Cortex of kidney (tissue), 1 donor: ENCODE results near the gene MBTPS1.

Source experiments
- DNase-seq: peaks from one replicate; lab custom pipeline; 2025; lab: John Stamatoyannopoulos, UW

Gene MBTPS1

DNA sequence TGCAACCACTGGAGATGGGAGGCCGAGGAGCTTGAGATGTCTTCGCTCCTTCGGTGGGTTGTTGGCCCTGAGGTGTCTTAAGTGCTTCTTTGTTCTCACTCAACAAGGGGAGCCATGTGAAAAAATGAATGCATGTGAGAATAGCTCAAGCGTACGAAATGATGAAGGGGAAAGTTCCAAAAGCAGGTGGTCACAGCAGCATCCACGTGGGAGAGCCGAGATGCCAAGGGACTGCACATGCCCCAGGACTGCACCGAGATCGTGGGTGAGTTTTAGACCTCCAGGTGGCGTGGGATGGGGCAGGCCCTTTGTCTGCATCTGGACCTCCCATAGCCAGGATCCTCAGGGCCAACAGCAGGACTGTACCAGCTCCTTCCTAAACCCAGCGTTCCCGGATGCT lies 82.2 kb downstream of the MBTPS1 start:
- DNase-seq = no peak

DNA sequence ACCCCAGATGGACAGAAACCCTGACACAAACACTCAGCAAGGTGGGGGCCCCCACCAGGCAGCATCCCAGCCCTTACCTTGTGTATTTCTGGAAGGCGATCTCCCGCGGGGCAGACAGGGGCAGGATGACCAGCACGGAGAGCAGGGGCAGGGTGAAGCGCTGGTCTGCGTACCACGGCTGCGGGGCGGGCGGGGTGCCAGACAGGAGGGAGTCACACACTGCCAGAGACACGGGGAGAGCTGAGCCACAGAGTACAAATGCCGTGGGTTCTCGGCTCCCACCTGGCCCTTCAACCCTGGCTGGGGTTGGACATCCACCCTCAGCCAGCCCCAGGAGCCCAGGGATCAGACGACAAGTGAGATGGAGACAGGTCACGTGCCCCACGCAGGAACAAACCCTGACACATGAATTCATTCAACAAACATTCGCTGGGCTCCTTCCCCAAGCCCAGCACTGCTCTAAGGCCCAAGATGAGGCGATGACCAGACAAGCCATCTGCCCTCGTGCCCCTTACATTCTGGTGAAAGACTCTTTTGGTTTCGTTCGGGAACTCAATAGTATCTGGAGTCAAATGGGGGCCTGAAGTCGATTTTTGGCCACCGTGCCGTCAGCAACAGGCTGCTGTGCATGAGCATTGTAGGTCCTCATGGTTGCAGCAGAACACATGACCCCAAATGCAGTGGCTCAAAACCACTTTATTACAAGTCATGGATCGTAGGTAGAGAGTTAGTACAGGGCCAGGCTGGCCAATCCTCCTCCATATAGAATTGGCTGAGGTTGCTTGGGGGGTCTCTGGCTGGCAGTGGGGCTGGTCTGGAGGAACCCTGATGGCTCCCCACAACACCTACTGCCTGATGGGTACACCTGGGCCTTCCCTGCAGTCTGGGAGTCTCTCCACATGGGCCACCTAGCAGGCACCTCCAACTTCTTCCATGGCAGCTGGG lies 83.2 kb downstream of the MBTPS1 start:
- no peak for DNase-seq

DNA sequence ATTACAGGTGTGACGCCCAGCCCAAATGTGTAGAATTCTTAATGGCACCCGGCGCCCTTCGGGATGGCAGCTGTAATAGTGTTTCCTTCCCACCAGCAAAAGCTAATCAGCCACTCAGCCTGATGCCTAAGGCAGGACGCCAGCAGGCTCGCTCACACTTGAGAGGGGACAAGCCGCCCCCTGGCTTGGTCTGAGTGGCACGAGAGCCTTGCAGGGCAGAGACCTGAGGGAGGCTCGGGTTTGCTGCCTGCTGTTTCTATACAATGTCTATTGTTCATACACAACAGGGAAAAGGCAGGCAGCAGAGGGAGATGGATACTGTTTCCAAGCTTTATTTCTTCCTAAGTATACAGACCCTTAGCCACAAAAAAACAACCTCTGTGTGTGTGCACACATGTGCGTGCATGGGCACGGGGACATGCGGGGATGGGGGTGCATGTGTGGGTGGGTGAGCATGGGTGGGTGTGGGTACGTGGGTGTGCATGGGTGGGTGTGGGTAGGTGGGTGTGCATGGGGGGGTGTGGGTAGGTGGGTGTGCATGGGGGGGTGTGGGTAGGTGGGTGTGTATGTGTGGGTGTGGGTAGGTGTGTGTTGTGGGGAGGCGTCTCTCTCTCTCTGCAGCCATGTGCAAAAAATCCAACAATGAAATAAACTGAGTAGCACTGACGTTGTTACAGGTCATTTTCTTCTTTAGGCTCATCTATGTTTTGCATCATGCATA lies 84.1 kb downstream of the MBTPS1 start:
- DNase-seq = no peak

DNA sequence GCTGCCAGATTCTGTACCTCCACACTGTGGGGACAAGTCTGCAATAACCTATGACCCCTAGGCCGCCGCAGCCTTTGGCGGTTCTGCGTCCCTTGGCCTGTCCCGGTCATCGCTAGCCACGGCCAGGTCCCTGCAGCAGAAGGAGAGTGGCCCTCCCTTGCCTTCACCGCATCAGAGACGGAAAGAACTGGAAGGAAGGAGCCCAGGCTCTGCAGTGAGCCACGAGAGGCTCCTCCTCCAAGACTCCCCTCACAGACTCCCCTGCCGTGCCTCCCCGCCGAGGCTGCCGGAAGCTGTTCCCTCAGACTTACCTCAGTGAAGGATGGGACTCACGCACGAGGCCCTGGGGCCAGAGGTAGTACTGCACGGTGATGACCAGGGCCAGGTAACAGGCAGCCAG lies 85.2 kb downstream of the MBTPS1 start:
- no peak for DNase-seq

DNA sequence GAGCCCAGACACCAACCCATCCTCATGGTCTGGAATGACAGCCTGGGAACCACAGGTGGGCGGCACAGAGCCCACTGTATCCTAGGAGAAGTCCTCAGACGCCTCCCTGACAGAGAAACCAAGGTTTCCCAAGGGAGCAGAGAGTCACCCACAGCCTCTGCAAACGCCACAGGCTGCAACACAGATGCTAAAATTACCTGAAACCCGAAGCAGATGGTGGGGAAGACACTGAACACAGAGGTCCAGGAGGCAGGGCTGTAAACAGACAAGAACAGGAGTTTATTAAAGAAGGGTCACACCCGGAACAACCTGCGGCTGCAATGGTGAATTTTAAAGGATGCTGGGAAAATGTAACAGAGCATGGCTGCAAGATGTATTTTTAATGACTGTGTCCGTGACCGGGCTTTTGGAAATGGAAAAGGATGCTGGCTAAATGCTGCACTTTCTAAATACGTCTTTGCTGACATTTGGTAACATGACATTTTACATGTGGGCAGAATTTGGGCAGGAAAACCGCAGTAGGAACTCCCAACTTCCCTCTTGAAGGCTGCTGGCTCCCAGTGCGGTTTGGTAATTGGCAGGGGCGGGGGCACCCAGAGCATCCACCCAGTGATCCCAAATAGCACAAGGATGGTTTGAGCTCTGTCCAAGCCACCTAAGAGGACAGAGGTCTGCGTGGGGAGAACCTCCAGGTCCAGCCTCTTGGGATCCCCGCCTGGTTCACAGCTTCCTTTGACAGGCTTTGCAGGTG lies 87.3 kb downstream of the MBTPS1 start:
- DNase-seq = no peak

DNA sequence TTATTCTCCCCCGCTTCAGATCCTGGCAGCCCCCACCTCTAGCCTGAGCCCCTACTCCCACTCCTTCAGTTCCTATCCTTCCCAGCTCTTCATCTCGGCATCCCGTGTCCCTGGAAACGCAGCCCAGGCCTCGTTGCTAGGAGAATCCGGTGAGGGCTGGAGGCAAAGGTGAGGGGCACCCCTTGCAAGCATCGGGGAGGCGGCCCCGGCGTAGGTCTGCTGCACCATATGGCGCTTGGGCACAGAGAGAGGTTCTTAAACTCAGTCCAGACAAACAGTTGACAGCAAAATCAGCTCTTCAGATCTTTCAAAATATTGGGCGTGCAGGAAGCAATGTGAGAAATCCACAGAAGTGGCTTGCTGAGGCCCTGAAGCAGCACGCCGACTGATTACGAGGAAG lies 89.1 kb downstream of the MBTPS1 start:
- DNase-seq = no peak

DNA sequence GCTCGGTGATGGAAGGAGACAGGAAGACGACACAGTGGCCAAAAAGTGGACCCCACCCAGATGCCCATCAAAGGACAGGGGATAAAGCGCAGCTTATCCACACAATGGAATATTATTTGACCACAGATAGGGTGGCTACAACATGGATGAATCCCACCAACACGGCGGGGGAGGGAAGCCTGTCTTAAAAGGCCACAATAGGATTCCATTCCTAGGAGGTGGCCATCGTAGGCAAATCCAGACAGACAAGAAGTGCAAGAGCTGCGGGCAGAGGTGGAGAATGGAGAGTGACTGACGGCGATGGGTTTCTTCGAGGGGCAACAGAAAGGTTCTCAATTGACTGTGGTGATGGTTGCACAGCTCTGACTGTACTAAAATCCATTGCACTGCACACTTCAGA lies 90.1 kb downstream of the MBTPS1 start:
- DNase-seq = no peak

DNA sequence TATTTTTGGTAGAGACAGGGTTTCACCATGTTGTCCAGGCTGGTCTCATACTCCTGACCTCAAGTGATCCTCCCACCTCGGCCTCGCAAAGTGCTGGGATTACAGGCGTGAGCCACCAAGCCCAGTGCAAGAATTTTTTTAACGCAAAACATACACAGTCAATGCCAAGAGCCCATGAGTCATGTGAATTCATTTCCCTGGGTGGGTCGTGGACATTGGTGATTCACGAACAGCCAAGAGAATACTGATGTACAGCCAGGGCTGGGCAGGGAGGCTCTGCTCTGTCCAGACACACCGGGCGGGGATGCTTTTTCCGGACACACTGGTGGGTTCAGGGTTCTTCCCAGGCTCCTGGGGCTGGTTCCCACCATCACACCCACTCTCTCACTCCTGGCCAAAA lies 91.9 kb downstream of the MBTPS1 start:
- no peak for DNase-seq

DNA sequence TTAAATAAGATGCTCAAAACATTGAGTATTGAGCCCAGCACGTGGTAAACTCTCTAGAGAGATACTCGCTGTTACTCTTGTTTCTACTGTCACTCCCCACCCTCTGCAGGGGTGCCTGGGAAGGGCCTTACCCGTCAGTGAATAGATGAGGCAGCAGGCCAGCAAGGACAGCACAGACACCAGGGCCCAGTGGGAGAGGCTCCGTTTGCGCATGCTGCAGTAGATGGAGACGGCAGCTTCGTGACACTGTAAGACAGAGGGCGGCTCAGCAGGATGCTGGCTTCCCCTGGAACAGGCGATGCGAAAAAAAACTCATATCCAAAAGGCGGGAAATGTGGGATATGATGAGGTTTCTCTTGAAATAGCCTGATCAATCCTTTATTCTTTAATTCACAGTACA lies 94.1 kb downstream of the MBTPS1 start:
- DNase-seq = no peak

DNA sequence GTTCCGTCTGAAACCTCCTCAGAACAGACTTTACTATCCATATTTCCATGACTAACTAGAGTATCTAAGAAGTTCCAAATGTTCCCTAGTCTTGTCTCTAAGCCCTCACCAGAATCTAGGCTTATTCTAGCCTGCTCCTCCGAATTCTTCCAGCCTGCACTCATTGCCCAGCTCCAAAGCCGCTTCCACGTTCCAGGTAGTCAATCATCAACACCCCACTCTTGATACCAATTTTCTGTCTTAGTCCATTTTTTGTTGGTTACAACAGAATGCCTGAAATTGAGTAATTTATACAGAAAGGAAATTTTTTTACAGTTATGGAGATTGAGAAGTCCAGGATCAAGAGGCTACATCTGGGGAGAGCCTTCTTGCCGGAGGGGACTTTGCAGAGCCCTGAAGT lies 95.3 kb downstream of the MBTPS1 start:
- no peak for DNase-seq

DNA sequence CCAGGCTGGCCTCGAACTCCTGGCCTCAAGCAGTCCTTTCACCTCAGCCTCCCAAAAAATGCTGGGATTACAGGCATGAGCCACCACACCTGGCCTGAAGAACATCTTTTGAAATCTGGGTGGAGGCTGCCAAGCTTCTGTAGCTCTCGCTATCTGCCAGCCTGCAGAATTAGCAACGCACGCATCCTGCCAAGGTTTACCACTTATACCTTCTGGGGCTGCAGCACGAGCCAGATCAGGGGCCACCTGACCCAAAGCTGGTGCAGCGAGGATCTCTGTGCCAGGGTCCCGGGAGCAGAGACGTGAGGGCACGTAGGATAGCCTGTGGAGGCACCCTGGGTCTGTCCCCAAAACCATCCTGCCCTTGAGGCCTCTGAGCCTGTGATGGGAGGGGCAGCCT lies 96.4 kb downstream of the MBTPS1 start:
- DNase-seq = no peak

DNA sequence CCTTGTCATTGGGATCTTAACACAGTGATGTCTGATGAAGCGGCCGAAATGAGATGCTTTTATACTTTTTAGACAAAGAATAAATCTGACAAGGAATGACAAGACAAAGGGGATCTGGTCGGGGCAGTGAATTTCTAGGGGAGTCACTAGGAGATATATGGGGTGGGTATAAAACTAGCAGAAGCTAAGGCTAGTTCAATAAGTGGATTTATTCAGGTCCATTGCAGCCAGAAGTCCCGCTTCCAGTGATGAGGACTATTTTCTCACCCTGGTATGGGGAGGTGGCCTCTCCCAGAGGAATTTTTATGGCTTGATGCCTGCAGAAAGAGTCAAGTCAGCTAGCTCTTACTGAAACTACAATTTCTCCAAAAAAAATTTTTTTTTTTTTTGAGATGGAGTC lies 98.0 kb downstream of the MBTPS1 start:
- DNase-seq = no peak

DNA sequence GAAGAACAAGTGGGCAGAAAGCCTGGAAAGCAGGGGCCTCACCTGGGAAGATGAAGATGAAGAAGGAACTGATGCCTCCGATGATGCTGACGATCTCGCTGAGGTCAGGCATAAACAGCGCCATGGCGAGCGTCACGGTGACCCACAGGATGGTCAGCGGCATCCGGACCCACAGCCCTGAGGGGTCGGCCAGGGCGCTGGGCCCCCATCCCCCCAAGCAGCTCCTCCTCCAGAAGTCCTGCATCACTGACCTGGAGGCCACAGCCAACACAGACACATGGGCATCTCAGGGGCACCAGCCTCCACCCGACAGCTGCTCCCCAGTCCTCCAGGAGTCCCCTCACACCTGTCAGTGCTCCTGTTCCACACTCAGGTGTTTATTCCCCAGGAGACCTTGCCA lies 100.3 kb downstream of the MBTPS1 start:
- DNase-seq = no peak

DNA sequence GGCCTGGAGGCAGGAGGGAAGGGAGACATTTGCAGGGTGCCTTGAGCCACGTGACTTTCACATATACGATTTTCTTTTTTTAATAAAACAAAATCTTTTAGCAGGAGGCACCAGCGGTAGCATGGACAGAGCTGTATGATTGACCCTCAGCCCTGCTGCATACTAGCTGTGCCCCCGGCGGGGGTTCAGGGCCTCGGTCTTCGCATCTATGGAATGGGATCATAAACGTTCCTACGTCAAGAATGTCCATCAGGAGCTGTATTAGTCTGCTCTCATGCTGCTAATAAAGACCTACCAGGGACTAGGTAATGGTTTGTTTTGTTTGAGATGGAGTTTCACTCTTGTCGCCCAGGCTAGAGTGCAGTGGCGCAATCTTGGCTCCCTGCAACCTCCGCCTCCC lies 101.3 kb downstream of the MBTPS1 start:
- DNase-seq = no peak

DNA sequence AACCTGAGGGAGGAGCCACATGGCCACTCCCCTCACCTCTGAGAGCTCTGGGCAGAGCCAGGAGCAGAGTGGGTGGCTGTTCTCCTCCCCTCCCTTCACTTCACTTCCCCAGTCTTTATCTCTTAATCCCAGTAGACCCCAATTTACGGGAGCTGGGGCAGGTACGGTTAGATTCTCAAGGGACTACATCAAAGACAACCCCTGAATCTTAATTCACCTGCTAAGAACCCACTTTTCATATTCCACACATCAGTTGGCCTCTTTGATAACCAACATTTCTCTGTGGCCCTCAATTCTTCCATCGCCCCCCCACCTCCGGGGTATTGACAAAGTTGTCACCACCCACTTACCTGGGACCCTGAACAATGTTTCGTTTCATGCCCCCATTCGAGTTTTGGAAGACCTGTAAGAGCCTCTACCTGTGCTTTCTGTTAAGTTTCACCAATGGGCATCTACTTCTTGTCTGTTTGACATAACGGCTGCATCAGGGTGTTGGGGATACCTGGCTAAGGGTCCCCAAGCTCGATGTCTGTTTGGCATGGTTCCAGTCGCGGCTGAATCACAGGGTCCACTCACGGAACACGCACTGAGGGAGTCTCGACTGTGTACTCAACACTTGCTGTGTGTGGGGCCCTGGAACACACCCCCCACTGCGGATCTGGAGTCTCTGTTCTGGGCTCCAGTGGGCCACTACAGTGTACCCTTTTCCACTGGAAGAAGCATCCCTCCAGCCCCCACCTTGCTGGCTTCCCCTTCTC lies 102.0 kb downstream of the MBTPS1 start:
- DNase-seq = no peak

DNA sequence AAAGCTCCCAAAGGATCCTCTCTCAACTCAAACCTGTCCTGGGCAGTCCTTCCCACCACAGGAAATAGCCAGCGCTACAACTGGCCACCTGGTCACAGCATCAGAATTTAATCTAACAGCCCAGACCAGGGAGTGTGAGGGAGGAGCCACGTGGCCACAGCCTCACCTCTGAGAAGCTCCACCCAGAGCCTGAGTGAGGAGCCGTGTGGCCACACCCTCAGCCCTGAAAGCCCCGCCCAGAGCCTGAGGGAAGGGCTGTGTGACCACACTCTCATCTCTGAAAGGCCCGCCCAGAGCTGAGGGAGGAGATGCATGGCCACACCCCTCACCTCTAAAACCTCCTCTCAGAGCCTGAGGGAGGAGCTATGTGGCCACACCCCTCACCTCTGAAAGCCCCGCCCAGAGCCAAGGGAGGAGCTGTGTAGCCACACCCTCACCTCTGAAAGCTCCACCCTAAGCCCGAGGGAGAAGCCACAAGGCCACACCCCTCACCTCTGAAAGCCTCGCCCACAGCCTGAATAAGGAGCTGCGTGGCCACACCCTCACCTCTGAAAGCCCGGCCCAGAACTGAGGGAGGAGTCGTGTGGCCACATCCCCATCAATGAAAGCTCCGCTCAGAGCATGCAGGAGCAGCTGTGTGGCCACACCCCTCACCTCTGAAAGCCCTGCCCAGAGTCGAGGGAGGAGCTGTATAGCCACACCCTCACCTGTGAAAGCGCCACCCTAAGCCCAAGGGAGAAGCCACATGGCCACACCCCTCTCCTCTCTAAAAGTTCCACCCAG lies 102.8 kb downstream of the MBTPS1 start:
- DNase-seq = no peak

DNA sequence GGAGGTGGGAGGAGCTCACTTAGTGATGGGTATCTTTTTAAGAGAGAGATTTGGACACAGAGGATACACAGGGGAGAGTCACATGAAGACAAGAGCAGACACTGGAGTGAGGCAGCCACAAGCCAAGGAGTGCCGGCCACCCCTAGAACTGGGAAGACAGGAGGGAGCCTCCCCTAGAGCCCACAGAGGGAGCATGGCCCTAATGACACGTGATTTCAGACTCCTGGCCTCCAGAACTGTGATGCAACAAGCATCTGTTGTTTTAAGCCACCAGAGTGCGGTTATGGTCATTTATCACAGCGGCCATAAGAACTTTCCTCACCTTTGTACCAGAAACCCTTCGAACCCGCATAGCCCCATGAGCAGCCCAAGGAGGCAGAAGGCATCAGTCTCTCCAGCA lies 107.5 kb downstream of the MBTPS1 start:
- no peak for DNase-seq

DNA sequence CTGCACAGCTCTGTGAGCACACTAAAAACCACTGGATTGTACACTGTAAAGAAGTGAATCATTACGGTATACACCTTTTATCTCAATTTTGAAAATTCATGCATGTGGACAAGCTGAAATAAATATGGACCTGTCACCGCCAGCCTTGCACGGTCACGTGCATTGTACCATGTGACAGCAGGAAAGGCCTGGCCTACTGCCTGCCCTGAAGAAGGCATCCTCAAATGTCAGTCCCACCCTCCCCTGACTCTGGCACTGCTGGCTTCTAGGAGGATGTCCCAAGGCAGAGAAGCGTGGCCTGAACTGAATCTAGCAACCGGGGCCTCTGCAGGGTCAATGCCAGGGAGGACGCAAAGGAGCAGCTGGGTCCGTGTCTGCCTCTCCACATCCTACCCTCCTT lies 108.8 kb downstream of the MBTPS1 start:
- DNase-seq = no peak

DNA sequence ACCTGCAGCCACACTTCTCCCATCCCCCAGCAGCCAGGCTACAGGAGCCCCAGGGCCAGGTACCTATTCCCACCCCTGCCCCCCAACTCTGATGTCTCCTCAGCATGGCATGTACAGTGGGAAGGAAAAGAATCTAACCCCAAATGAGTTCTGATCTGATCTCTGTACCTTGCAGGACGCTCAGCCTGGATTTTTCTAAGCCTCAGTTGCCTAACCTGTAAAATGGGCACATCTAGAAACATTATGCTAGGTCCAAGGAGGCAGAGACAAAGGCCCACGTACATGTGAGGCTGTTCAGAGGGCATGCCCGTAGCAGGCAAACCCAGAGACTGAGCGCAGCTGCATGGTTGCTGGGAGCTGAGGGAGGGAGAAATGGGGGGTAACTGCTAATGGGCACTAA lies 109.2 kb downstream of the MBTPS1 start:
- DNase-seq = no peak

DNA sequence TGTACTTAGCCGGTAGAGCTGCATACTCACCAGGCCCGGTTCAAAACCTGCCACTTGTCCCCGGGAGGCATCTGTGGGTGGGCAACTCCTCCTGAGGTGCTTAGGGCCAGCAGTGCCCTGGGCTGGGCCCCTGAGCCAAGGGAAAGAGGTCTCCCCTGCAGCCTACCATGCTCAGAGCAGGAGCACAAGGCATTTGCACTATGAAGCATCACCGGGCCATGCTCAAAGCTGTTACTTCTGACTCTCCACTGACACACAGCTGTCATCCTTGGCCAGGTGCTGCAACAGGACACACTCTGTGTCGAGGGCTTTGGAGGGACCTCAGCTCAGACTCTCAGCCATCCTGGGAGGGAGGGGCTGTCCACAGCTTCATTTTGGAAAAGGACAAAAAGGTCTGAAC lies 111.4 kb downstream of the MBTPS1 start:
- DNase-seq = no peak

DNA sequence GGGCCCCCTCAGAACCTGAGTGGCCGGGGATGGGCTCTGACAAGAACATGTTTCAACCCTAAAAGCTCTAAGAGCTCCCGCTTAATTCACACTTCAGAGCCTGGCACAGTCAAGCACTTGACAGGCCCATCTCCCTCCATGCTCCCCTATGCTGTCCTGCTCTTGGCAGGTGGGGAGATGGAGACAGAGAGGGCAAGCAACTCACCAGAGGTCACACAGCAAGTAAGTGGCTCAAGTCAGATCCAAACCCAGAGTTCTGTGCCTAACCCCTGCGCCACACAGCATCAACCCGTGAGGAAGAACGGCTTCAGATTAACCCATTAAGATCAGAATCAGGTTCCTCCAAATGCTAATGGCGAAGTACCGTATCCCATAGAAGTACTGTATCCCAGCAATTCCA lies 112.3 kb downstream of the MBTPS1 start:
- no peak for DNase-seq
